ENCODE measurements around the gene ASTN1. TPM values are rescaled to one million over a fixed set of nuclear protein-coding genes. Genes with fewer than 3 reads are reported as not detected.

Gene ASTN1
- total RNA-seq, 1 experiment from 2014 or later: not detected

DNA sequence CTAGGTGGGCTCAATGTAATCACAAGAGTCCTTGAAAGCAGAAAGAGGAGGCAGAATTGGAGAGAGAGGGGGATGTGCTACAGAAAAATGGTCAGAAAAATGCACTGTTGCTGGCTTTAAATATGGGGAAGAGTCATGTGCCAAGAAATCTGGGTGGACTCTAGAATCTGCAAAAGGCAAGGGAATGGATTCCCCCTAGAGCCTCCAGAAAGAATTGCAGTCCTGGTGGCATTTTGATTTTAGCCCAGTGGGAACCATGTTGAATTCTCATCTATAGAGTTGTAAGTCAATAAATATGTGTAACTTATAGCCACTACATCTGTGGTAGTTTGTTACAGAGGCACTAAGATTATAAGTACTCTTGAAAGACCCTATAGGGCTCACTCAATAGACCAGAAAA is 210.3 kb downstream of the ASTN1 start:
- CTCF ChIA-PET: no interaction called here
- DNase-seq: no peak

DNA sequence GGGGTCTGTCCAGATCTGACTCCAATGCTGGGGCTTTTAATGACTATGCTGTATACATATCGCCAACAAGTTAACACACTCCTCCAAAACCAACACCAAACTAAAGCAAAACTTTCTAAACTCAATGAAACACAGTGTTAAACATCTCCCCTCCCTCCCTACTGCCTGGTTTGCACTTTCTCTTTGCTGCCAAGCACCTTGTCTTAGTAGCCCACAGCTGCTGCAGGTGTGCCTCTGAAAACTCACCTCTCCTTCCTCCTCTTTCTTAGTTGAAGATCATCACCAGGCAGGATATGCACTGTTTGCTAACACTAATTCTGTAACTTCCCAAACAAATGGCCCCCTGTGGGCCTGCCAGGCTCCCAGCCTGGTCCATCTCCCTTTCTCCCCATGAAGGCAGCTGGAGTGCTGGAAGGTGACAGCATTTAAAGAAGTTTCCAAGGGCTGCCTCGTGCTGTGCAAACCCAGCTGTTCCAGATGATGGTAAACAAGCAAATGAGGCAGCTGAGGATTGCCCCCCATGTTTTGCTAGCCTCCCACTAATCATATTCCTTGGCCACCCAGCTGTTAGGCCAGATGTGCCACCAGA is 213.7 kb downstream of the ASTN1 start:
- intact Hi-C loops (cut with micrococcal nuclease; ENCODE audit: unreplicated experiment): no loop called here
- ChIA-PET CTCF (no interaction called here), POLR2A (ENCODE audit: unreplicated experiment) (no interaction called here)
- Histone ChIP-seq H3K9me3 (ENCODE audit: insufficient read depth, low read depth) (no peaks in the 10 kb centered on the region), H3K9me2 (ENCODE audit: insufficient read depth) (no peaks in the 10 kb centered on the region), H3K4me3 (no peak overlapping the region), H4K20me1 (ENCODE audit: insufficient read depth) (no peaks in the 10 kb centered on the region), H3K79me2 (ENCODE audit: low read depth) (no peaks in the 10 kb centered on the region), H3K36me3 (ENCODE audit: low read depth) (no peaks in the 10 kb centered on the region), H3K27me3 (ENCODE audit: insufficient read depth, low read depth) (no peaks in the 10 kb centered on the region), H3K27ac (no peak overlapping the region), H3F3A (ENCODE audit: insufficient read depth, low read depth) (no peaks in the 10 kb centered on the region), H3K4me2 (no peak overlapping the region), H2AFZ (no peak overlapping the region), H3K4me1 (replicated peaks; ENCODE audit: insufficient read depth) (no peaks in the 10 kb centered on the region)
- no peak for TF ChIP-seq EZH2 (IDR thresholded peaks at IDR 0.05; ENCODE audit: low read depth)
- TF ChIP-seq, protein P1, sequence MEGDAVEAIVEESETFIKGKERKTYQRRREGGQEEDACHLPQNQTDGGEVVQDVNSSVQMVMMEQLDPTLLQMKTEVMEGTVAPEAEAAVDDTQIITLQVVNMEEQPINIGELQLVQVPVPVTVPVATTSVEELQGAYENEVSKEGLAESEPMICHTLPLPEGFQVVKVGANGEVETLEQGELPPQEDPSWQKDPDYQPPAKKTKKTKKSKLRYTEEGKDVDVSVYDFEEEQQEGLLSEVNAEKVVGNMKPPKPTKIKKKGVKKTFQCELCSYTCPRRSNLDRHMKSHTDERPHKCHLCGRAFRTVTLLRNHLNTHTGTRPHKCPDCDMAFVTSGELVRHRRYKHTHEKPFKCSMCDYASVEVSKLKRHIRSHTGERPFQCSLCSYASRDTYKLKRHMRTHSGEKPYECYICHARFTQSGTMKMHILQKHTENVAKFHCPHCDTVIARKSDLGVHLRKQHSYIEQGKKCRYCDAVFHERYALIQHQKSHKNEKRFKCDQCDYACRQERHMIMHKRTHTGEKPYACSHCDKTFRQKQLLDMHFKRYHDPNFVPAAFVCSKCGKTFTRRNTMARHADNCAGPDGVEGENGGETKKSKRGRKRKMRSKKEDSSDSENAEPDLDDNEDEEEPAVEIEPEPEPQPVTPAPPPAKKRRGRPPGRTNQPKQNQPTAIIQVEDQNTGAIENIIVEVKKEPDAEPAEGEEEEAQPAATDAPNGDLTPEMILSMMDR (conservative IDR thresholded peaks at IDR 0.05): no peak
- DNase-seq: no peak
- no TSS peak for BruUV-seq (replicated peaks)

More for the DNA sequence above, 210.3 kb downstream of the ASTN1 start:
- no peak overlapping the region for H3K4me3 ChIP-seq
- BruUV-seq (replicated peaks): no TSS peak
- no peaks in the 10 kb centered on the region for H3K9me3 ChIP-seq (ENCODE audit: insufficient read depth, low read depth)
- H3K27me3 ChIP-seq (ENCODE audit: insufficient read depth, low read depth): no peaks in the 10 kb centered on the region
- no peak overlapping the region for H2AFZ ChIP-seq
- intact Hi-C loops (cut with micrococcal nuclease; ENCODE audit: unreplicated experiment): no loop called here
- no peaks in the 10 kb centered on the region for H3K36me3 ChIP-seq (ENCODE audit: low read depth)
- no peaks in the 10 kb centered on the region for H3K9me2 ChIP-seq (ENCODE audit: insufficient read depth)
- POLR2A ChIA-PET (ENCODE audit: unreplicated experiment): no interaction called here
- no peaks in the 10 kb centered on the region for H4K20me1 ChIP-seq (ENCODE audit: insufficient read depth)
- no peaks in the 10 kb centered on the region for H3F3A ChIP-seq (ENCODE audit: insufficient read depth, low read depth)
- no peaks in the 10 kb centered on the region for H3K79me2 ChIP-seq (ENCODE audit: low read depth)
- no peak overlapping the region for H3K27ac ChIP-seq
- TF ChIP-seq EZH2 (IDR thresholded peaks at IDR 0.05; ENCODE audit: low read depth): no peak
- TF ChIP-seq, protein P1 (conservative IDR thresholded peaks at IDR 0.05): 0 out of 2 replicates have a peak, but pooled peaks have one; percentile 10
- H3K4me1 ChIP-seq (replicated peaks; ENCODE audit: insufficient read depth): no peaks in the 10 kb centered on the region
- no peak overlapping the region for H3K4me2 ChIP-seq

DNA sequence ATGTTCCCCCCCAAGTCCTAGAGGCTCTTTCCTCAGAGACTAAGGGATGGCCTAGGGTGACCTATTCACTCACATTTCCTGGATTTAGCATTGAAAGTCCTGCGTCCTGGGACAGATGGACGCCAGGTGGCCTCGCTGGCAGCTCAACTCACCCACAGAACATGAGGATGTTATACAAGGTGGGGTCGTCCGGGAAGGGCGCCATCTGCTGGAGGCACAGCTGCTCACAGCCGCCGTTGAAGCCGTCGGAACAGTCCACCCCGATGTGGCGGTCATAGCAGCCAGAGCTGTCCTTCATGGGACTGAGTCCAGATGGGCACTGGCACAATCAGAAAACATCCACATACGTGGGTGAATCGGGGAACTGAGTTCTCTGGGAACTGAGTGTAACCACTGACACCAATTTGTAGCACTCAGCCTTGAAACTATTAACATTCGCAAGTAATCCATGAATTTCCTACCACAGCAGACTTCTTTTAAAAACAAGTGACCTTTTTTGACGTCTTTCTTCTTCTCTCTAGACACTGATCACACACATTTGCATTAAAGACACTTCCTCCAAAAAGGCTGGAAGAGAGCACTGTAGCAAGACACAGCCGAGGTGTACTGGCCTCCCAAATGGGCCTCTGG is 215.4 kb downstream of the ASTN1 start:
- H3K4me2 ChIP-seq: no peak overlapping the region
- peak; percentile 38 to 44 for DNase-seq
- H3F3A ChIP-seq (ENCODE audit: insufficient read depth, low read depth): no peaks in the 10 kb centered on the region
- intact Hi-C loops (cut with micrococcal nuclease; ENCODE audit: unreplicated experiment): loop anchor here (1.0 kb wide), 1 partner anchor 52 kb away; no protein-coding TSS in a partner anchor
- H3K9me2 ChIP-seq (ENCODE audit: insufficient read depth): no peaks in the 10 kb centered on the region
- H3K9me3 ChIP-seq (ENCODE audit: insufficient read depth, low read depth): no peaks in the 10 kb centered on the region
- no peak overlapping the region for H2AFZ ChIP-seq
- no peaks in the 10 kb centered on the region for H3K79me2 ChIP-seq (ENCODE audit: low read depth)
- no peaks in the 10 kb centered on the region for H3K36me3 ChIP-seq (ENCODE audit: low read depth)
- BruUV-seq (replicated peaks): no TSS peak
- POLR2A ChIA-PET (ENCODE audit: unreplicated experiment): no interaction called here
- no peaks in the 10 kb centered on the region for H3K4me1 ChIP-seq (replicated peaks; ENCODE audit: insufficient read depth)
- H4K20me1 ChIP-seq (ENCODE audit: insufficient read depth): no peaks in the 10 kb centered on the region
- H3K4me3 ChIP-seq: no peak overlapping the region
- H3K27ac ChIP-seq: no peak overlapping the region
- TF ChIP-seq, protein P1 (conservative IDR thresholded peaks at IDR 0.05): peak; percentile 55
- no peak for TF ChIP-seq EZH2 (IDR thresholded peaks at IDR 0.05; ENCODE audit: low read depth)
- CTCF ChIA-PET: no interaction called here
- H3K27me3 ChIP-seq (ENCODE audit: insufficient read depth, low read depth): no peaks in the 10 kb centered on the region
